CD14-positive monocyte (primary cell): ENCODE data around the gene NUDT16. TPM values are rescaled to one million over a fixed set of nuclear protein-coding genes. Genes with fewer than 3 reads are reported as not detected.

Experiments
- DNase-seq, 3 donors: peaks; one replicate each; pipeline ENCODE4 v3.0.0-alpha.2; 2011 to 2022
- H2AFZ ChIP-seq: 2 replicates; pipeline ENCODE4 v1.6.0; 2012; ENCODE audit warnings: mild to moderate bottlenecking, low read depth, low read length, inconsistent platforms; ENCODE audit not compliant: insufficient read depth, poor library complexity, severe bottlenecking
- H3K27ac ChIP-seq, 2 donors: 1 replicate in 1 of 2; 2 replicates in 1 of 2; pipeline ENCODE4 v1.5.1; 2012 to 2013; ENCODE audit warnings: low read length in 2 of 2, control low read depth in 1 of 2, inconsistent platforms in 1 of 2, low read depth in 1 of 2, mild to moderate bottlenecking in 1 of 2
- H3K27me3 ChIP-seq, 2 donors: one replicate each; pipeline versions ENCODE4 v1.6.0 to v1.6.1; 2011 to 2013; ENCODE audit warnings: low read length in 2 of 2; ENCODE audit not compliant: control insufficient read depth in 2 of 2, insufficient read depth in 2 of 2
- H3K36me3 ChIP-seq, 2 donors: replicated peaks in 1 of 2; 1 replicate in 1 of 2; 2 replicates in 1 of 2; pipeline versions ENCODE4 v1.5.1 to v1.6.1; 2012 to 2013; ENCODE audit warnings: low read length in 2 of 2, control low read depth in 1 of 2, inconsistent platforms in 1 of 2, mild to moderate bottlenecking in 1 of 2; ENCODE audit not compliant: insufficient read depth in 2 of 2, control insufficient read depth in 1 of 2
- H3K4me1 ChIP-seq, 2 donors: 1 replicate in 1 of 2; 2 replicates in 1 of 2; pipeline versions ENCODE4 v1.5.1 to v1.6.1; 2012 to 2013; ENCODE audit warnings: low read length in 2 of 2, control low read depth in 1 of 2, inconsistent platforms in 1 of 2, mild to moderate bottlenecking in 1 of 2, moderate library complexity in 1 of 2; ENCODE audit not compliant: insufficient read depth in 2 of 2, control insufficient read depth in 1 of 2
- H3K4me2 ChIP-seq: replicated peaks from 2 replicates; pipeline ENCODE3; 2012; ENCODE audit warnings: low read length, moderate library complexity, mild to moderate bottlenecking; ENCODE audit not compliant: poor library complexity, severe bottlenecking; ENCODE audit errors: extremely low read depth
- H3K4me3 ChIP-seq, 3 experiments: fragments of 200-600 bp in 1 of 3; sonication (generic) in 1 of 3; replicated peaks in 1 of 3; 1 replicate in 2 of 3; 2 replicates in 1 of 3; pipeline ENCODE4 v1.5.1; 2011 to 2013; ENCODE audit warnings: low read length in 3 of 3, mild to moderate bottlenecking in 3 of 3, control low read depth in 2 of 3, low read depth in 2 of 3, inconsistent platforms in 1 of 3, moderate library complexity in 1 of 3
- H3K79me2 ChIP-seq: 2 replicates; pipeline ENCODE4 v1.6.0; 2012; ENCODE audit warnings: mild to moderate bottlenecking, control low read depth, inconsistent platforms, low read length, moderate library complexity; ENCODE audit not compliant: insufficient read depth
- H3K9ac ChIP-seq: 2 replicates; pipeline ENCODE4 v1.6.0; 2017; ENCODE audit warnings: low read length, mild to moderate bottlenecking; ENCODE audit not compliant: insufficient read depth, poor library complexity, severe bottlenecking
- H3K9me3 ChIP-seq, 2 donors: replicated peaks in 1 of 2; 1 replicate in 1 of 2; 2 replicates in 1 of 2; pipeline versions ENCODE4 v1.5.1 to v1.6.1; 2012 to 2013; ENCODE audit warnings: low read length in 2 of 2, control low read depth in 1 of 2; ENCODE audit not compliant: control insufficient read depth in 1 of 2, insufficient read depth in 1 of 2
- H4K20me1 ChIP-seq: 2 replicates; pipeline ENCODE4 v1.6.0; 2012; ENCODE audit warnings: mild to moderate bottlenecking, low read length, control low read depth, moderate library complexity; ENCODE audit not compliant: insufficient read depth
- H3K27ac Mint-ChIP-seq, 7 donors: one replicate each; pipeline ENCODE4 v1.8.0; 2020; ENCODE audit warnings: mild to moderate bottlenecking in 7 of 7, mixed read lengths in 7 of 7, moderate library complexity in 6 of 7, inconsistent platforms in 2 of 7
- H3K27me3 Mint-ChIP-seq, 3 donors: one replicate each; pipeline ENCODE4 v1.8.0; 2021 to 2022; ENCODE audit warnings: low read depth in 3 of 3, mild to moderate bottlenecking in 3 of 3, mixed read lengths in 3 of 3, moderate library complexity in 3 of 3, inconsistent platforms in 1 of 3
- H3K36me3 Mint-ChIP-seq, 2 donors: one replicate each; pipeline ENCODE4 v1.8.0; 2020; ENCODE audit warnings: mixed read lengths in 2 of 2, inconsistent platforms in 1 of 2, mild to moderate bottlenecking in 1 of 2
- H3K4me1 Mint-ChIP-seq: one replicate; pipeline ENCODE4 v1.8.0; 2020; ENCODE audit warnings: mild to moderate bottlenecking, mixed read lengths
- H3K4me3 Mint-ChIP-seq, 2 donors: one replicate each; pipeline ENCODE4 v1.8.0; 2020; ENCODE audit warnings: mild to moderate bottlenecking in 2 of 2, mixed read lengths in 2 of 2, moderate library complexity in 1 of 2
- H3K9me3 Mint-ChIP-seq, 7 donors: one replicate each; pipeline ENCODE4 v1.8.0; 2020 to 2022; ENCODE audit warnings: mixed read lengths in 7 of 7, mild to moderate bottlenecking in 6 of 7, moderate library complexity in 6 of 7, inconsistent platforms in 2 of 7
- CTCF ChIP-seq: fragments of 200-600 bp; IDR thresholded peaks from one replicate; pipeline ENCODE4 v1.8.0; 2022; ENCODE audit warnings: antibody characterized with exemption, mild to moderate bottlenecking
- intact Hi-C, 2 donors: fragments of 100-400 bp; cut with micrococcal nuclease; formaldehyde crosslinking; loops; one replicate each; pipeline versions ENCODE4 v1.15.0 to v1.15.1; 2023
- polyA plus RNA-seq, 3 donors: library from polyadenylated mRNA; depleted of rRNA in 1 of 3; unstranded in 2 of 3; stranded (reverse) in 1 of 3; fragments of 300-500 nt in 2 of 3; fragments of >200 nt in 1 of 3; fragmentation: Illumina TruSeq in 2 of 3; gene quantifications; 1 replicate in 2 of 3; 2 replicates in 1 of 3; pipeline ENCODE4 v1.2.3, GENCODE V29; 2012 to 2021

NUDT16 gene
- polyA plus RNA-seq, 3 donors: 23.6 to 27.0 (median 27.0) TPM

DNA sequence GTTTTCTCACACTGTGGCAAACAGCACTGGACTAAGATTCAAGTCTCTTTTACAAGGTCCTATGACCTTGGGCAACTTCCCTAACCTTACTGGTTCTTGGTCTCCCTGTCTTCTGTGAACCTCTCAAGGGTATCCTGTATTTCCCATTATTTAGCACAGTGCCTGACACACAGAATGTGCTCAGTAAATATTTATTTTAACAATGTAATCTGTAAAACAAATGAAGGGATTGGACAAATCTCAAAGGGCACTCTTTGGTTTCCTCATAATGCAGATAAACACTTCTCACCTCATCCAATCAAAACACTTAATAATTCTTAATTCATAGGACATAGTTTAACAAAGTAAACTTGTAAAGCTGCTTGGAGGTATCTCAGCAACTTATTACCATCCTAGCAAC, 12.8 kb downstream of the NUDT16 start:
- Histone ChIP-seq H4K20me1 (no peaks in the 10 kb centered on the region), H2AFZ (no peak overlapping the region), H3K4me3 (no peak overlapping the region), H3K4me1 (peaks cover 12 to 14% of the 10 kb centered on the region in 2 donors), H3K9me3 (peaks cover 0 to 4% of the 10 kb centered on the region in 2 donors), H3K36me3 (no peaks in the 10 kb centered on the region), H3K79me2 (no peaks in the 10 kb centered on the region), H3K27ac (no peak overlapping the region), H3K4me2 (no peak overlapping the region), H3K9ac (no peak overlapping the region), H3K27me3 (no peaks in the 10 kb centered on the region)
- Mint-ChIP-seq H3K27ac (no peak overlapping the region), H3K9me3 (peaks cover 0 to 7% (median 4%) of the 10 kb centered on the region in 7 donors), H3K4me3 (no peak overlapping the region), H3K4me1 (peaks cover 11% of the 10 kb centered on the region), H3K36me3 (no peaks in the 10 kb centered on the region), H3K27me3 (peaks cover 0 to 2% (median 2%) of the 10 kb centered on the region in 3 donors)
- no peak for TF ChIP-seq CTCF
- no peak for DNase-seq
- intact Hi-C loops: no loop called here

- no peak overlapping the region for H3K4me3 ChIP-seq
- H3K79me2 ChIP-seq: no peaks in the 10 kb centered on the region
- H3K4me1 ChIP-seq: no peaks in the 10 kb centered on the region
- H3K4me3 Mint-ChIP-seq: no peak overlapping the region
- intact Hi-C loops: no loop called here
- no peak overlapping the region for H3K27ac Mint-ChIP-seq
- peaks cover 0 to 2% (median 0%) of the 10 kb centered on the region in 3 donors for H3K27me3 Mint-ChIP-seq
- H3K9me3 Mint-ChIP-seq: peaks cover 0 to 7% (median 4%) of the 10 kb centered on the region in 7 donors
- no peaks in the 10 kb centered on the region for H3K36me3 ChIP-seq
- H2AFZ ChIP-seq: no peak overlapping the region
- no peak overlapping the region for H3K9ac ChIP-seq
- H4K20me1 ChIP-seq: no peaks in the 10 kb centered on the region
- peaks cover 0 to 4% of the 10 kb centered on the region in 2 donors for H3K9me3 ChIP-seq
- no peak overlapping the region for H3K4me2 ChIP-seq
- H3K36me3 Mint-ChIP-seq: no peaks in the 10 kb centered on the region
- H3K27ac ChIP-seq: no peak overlapping the region
- no peak for DNase-seq
- no peaks in the 10 kb centered on the region for H3K27me3 ChIP-seq
- no peak for TF ChIP-seq CTCF
- no peaks in the 10 kb centered on the region for H3K4me1 Mint-ChIP-seq
Measured at GRCh38 chr3:131396170-131396569, 14.6 kb downstream of the NUDT16 start.
